Measurements from ENCODE around the gene LINGO4. TPM values are rescaled to one million over a fixed set of nuclear protein-coding genes. Genes with fewer than 3 reads are reported as not detected.

LINGO4 gene
- polyA plus RNA-seq, 1 donor (not counting 4 experiments of a cell fraction or from before 2014, with no cell fraction given), result not detected

DNA sequence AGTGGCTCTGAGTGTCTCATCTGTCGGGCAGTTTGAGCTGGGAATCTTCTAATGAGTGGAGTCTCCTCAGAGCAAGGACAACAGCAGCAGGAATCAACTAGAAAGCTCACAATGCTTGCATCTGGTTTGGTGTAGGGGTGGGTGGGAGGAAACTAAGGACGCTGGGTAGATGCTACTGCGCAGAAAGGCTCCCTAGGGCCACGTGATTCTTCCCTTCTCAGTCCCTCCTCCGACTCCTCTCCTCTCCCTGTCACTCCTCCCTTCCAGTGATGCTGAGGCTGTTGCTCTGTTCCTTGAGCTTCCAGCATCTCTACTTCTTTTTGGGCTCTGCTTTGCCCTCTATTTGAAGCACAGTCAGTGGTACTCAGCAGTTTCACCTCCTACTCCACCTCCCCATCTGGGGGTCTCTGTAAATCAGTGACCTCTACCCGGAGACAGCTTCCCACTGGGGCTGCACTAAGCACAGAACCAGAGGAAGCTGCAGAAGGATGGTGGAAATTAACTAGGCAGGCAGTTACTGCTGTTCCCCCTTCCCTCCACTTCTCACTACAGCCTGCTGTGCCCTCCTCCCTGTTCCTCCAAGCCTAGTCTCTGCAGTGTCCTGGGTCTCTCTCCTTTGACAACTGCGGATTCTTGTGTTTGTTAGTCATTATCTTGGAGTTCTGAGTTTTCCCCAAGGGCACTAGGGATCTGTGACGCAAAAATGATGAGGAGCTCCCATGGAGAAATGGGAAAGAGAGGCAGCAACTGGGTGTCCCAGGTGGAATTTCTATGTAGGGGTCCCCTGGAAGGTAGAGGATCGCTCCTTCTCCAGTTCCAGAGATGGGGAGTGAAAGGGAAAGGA, 5.8 kb downstream of the LINGO4 start:
- dilution Hi-C loops (cut with MboI; ENCODE audit: extremely low pct_ligation_motif_present, low sequenced_read_pairs), result no loop called here
- TF ChIP-seq EZH2 (IDR thresholded peaks at IDR 0.05; ENCODE audit: low read length) (no peak), CTCF (optimal IDR thresholded peaks at IDR 0.05 in 1 of 3, IDR thresholded peaks at IDR 0.05 in 1 of 3, conservative IDR thresholded peaks at IDR 0.05 in 1 of 3; ENCODE audit: extremely low read depth in 1 of 3, insufficient read depth in 2 of 3, low read length in 3 of 3) (no peak)
- no peaks in the 10 kb centered on the region for H4K20me1 ChIP-seq (ENCODE audit: control insufficient read depth, extremely low read depth, insufficient read depth, low read length)
- H3K9me3 ChIP-seq (ENCODE audit: control insufficient read depth, low read depth, low read length), result no peaks in the 10 kb centered on the region
- H3K36me3 ChIP-seq (ENCODE audit: control insufficient read depth in 2 of 2, extremely low read depth in 1 of 2, insufficient read depth in 2 of 2, low read length in 2 of 2), result no peaks in the 10 kb centered on the region
- no peaks in the 10 kb centered on the region for H3K79me2 ChIP-seq (ENCODE audit: control insufficient read depth, insufficient read depth, low read length)
- peaks cover 8% of the 10 kb centered on the region for H3K4me1 ChIP-seq (ENCODE audit: control insufficient read depth, extremely low read depth, insufficient read depth, low read length)
- no peak overlapping the region for H3K4me2 ChIP-seq (ENCODE audit: control insufficient read depth, extremely low read depth, insufficient read depth, low read depth, low read length)
- H3K27ac ChIP-seq (ENCODE audit: control insufficient read depth, insufficient read depth, low read length), result no peak overlapping the region
- DNase-seq (ENCODE audit: low read depth, low spot score) (no peak), FAIRE-seq (no peak)
- peaks cover 22% of the 10 kb centered on the region for H3K27me3 ChIP-seq (ENCODE audit: control insufficient read depth, extremely low read depth, insufficient read depth, low read length)
- no peak overlapping the region for H3K9ac ChIP-seq (ENCODE audit: control insufficient read depth, extremely low read depth, insufficient read depth, low read length)
- no peaks in the 10 kb centered on the region for H3K9me1 ChIP-seq (ENCODE audit: control insufficient read depth, extremely low read depth, insufficient read depth, low read length)
- no peak overlapping the region for H2AFZ ChIP-seq (ENCODE audit: control insufficient read depth, low read length)
- H3K4me3 ChIP-seq (ENCODE audit: control insufficient read depth in 2 of 3, extremely low read depth in 1 of 3, insufficient read depth in 2 of 3, low read depth in 1 of 3, low read length in 3 of 3), result no peak overlapping the region

- peaks cover 8% of the 10 kb centered on the region for H3K4me1 ChIP-seq (ENCODE audit: control insufficient read depth, extremely low read depth, insufficient read depth, low read length)
- H3K4me3 ChIP-seq (ENCODE audit: control insufficient read depth in 2 of 3, extremely low read depth in 1 of 3, insufficient read depth in 2 of 3, low read depth in 1 of 3, low read length in 3 of 3), result no peak overlapping the region
- H2AFZ ChIP-seq (ENCODE audit: control insufficient read depth, low read length), result no peak overlapping the region
- DNase-seq (ENCODE audit: low read depth, low spot score), result no peak
- H3K79me2 ChIP-seq (ENCODE audit: control insufficient read depth, insufficient read depth, low read length), result no peaks in the 10 kb centered on the region
- H3K9me3 ChIP-seq (ENCODE audit: control insufficient read depth, low read depth, low read length), result no peaks in the 10 kb centered on the region
- no peak for FAIRE-seq
- H3K4me2 ChIP-seq (ENCODE audit: control insufficient read depth, extremely low read depth, insufficient read depth, low read depth, low read length), result no peak overlapping the region
- peaks cover 15% of the 10 kb centered on the region for H3K27me3 ChIP-seq (ENCODE audit: control insufficient read depth, extremely low read depth, insufficient read depth, low read length)
- H3K27ac ChIP-seq (ENCODE audit: control insufficient read depth, insufficient read depth, low read length), result no peak overlapping the region
- dilution Hi-C loops (cut with MboI; ENCODE audit: extremely low pct_ligation_motif_present, low sequenced_read_pairs), result no loop called here
- H4K20me1 ChIP-seq (ENCODE audit: control insufficient read depth, extremely low read depth, insufficient read depth, low read length), result no peaks in the 10 kb centered on the region
- no peak for TF ChIP-seq EZH2 (IDR thresholded peaks at IDR 0.05; ENCODE audit: low read length)
- no peak for TF ChIP-seq CTCF (optimal IDR thresholded peaks at IDR 0.05 in 1 of 3, IDR thresholded peaks at IDR 0.05 in 1 of 3, conservative IDR thresholded peaks at IDR 0.05 in 1 of 3; ENCODE audit: extremely low read depth in 1 of 3, insufficient read depth in 2 of 3, low read length in 3 of 3)
- no peaks in the 10 kb centered on the region for H3K36me3 ChIP-seq (ENCODE audit: control insufficient read depth in 2 of 2, extremely low read depth in 1 of 2, insufficient read depth in 2 of 2, low read length in 2 of 2)
- H3K9ac ChIP-seq (ENCODE audit: control insufficient read depth, extremely low read depth, insufficient read depth, low read length), result no peak overlapping the region
- no peaks in the 10 kb centered on the region for H3K9me1 ChIP-seq (ENCODE audit: control insufficient read depth, extremely low read depth, insufficient read depth, low read length)
Measured at GRCh38 chr1:151798571-151798970, 6.6 kb downstream of the LINGO4 start.

Data from keratinocyte (primary cell).